NT2/D1 (cell line): ENCODE data around the gene EDAR.

Experiments used
- YY1 ChIP-seq: IDR thresholded peaks from 2 replicates; pipeline ENCODE4 v1.6.1; 2011; ENCODE audit not compliant: insufficient read length, insufficient read depth
- ZNF274 ChIP-seq: IDR thresholded peaks from 2 replicates; pipeline ENCODE4 v1.6.1; 2011; ENCODE audit warnings: mild to moderate bottlenecking, low read depth, low read length

- TF ChIP-seq ZNF274 (no peak), YY1 (no peak)
Measured at GRCh38 chr2:108946442-108946841, 42.6 kb downstream of the EDAR start.
